ENCODE measurements around the gene ZBTB42.

DNA sequence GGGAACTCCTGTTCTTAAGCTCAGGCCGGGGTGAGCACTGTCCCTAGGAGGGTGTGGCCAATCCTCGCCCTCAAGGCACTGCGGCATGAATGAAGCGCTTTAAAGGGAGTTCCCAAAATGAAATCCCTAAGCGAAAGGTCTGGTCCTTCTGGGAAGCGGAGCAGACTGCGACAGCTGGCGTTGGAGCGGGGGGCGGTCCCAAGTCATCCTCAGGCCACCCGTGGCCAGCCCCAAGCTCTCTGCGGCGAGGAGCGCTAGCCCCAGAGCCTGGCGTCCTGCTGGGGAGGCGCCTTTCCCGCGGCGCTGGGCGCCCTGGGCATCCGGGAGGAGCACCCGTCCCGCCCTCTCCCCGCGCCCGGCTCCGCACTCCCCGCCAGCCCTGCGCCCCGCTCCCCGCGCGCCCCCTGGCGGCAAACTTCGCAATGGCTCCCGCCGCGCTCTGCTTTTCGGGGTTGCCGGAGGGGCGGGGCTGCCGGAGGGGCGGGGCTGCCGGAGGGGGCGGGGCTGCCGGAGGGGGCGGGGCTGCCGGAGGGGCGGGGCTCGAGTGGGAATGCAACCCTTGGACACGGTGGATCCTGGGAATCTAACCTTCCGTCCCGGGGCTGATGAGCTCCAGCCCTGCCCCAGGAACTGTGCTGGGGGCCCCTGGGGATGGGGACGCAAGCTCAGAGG lies 25.4 kb downstream of the ZBTB42 start:
- no peak for TF ChIP-seq EZH2 (IDR thresholded peaks at IDR 0.05; ENCODE audit: low read length)
- TF ChIP-seq, protein P1, sequence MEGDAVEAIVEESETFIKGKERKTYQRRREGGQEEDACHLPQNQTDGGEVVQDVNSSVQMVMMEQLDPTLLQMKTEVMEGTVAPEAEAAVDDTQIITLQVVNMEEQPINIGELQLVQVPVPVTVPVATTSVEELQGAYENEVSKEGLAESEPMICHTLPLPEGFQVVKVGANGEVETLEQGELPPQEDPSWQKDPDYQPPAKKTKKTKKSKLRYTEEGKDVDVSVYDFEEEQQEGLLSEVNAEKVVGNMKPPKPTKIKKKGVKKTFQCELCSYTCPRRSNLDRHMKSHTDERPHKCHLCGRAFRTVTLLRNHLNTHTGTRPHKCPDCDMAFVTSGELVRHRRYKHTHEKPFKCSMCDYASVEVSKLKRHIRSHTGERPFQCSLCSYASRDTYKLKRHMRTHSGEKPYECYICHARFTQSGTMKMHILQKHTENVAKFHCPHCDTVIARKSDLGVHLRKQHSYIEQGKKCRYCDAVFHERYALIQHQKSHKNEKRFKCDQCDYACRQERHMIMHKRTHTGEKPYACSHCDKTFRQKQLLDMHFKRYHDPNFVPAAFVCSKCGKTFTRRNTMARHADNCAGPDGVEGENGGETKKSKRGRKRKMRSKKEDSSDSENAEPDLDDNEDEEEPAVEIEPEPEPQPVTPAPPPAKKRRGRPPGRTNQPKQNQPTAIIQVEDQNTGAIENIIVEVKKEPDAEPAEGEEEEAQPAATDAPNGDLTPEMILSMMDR (optimal IDR thresholded peaks at IDR 0.05 in 1 of 3, IDR thresholded peaks at IDR 0.05 in 1 of 3, conservative IDR thresholded peaks at IDR 0.05 in 1 of 3; ENCODE audit: extremely low read depth in 1 of 3, insufficient read depth in 2 of 3, low read length in 3 of 3), result peak in 2 of 3 experiments; percentile 56 to 85
